Smooth muscle cell (in vitro differentiated cells): ENCODE results near the gene USP3. TPM values are rescaled to one million over a fixed set of nuclear protein-coding genes. Genes with fewer than 3 reads are reported as not detected.

Source experiments
- DNase-seq: peaks from one replicate; lab custom pipeline; 2025; ENCODE audit not compliant: unreplicated experiment; lab: John Stamatoyannopoulos, UW
- H2AFZ ChIP-seq: fragments of 200-600 bp; sonication (generic); 2 replicates; pipeline ENCODE4 v1.6.0; 2016; ENCODE audit warnings: antibody characterized with exemption, low read depth, mild to moderate bottlenecking
- H3F3A ChIP-seq: fragments of 200-600 bp; sonication (generic); 2 replicates; pipeline ENCODE4 v1.6.0; 2017; ENCODE audit warnings: antibody characterized with exemption, low read depth
- H3K27ac ChIP-seq: fragments of 200-600 bp; sonication (generic); 2 replicates; pipeline ENCODE4 v1.5.1; 2016; ENCODE audit warnings: low read depth, mild to moderate bottlenecking
- H3K27me3 ChIP-seq: fragments of 200-600 bp; sonication (generic); 2 replicates; pipeline ENCODE4 v1.6.1; 2016; ENCODE audit warnings: low read depth, mild to moderate bottlenecking
- H3K36me3 ChIP-seq: fragments of 200-600 bp; sonication (generic); 2 replicates; pipeline ENCODE4 v1.5.1; 2016; ENCODE audit warnings: low read depth
- H3K4me1 ChIP-seq: fragments of 200-600 bp; sonication (generic); 2 replicates; pipeline ENCODE4 v1.5.1; 2016; ENCODE audit warnings: low read depth
- H3K4me2 ChIP-seq: fragments of 200-600 bp; sonication (generic); 2 replicates; pipeline ENCODE4 v1.6.0; 2016; ENCODE audit warnings: mild to moderate bottlenecking
- H3K4me3 ChIP-seq: fragments of 200-600 bp; sonication (generic); 2 replicates; pipeline ENCODE4 v1.5.1; 2016; ENCODE audit warnings: mild to moderate bottlenecking
- H3K79me2 ChIP-seq: fragments of 200-600 bp; sonication (generic); 2 replicates; pipeline ENCODE4 v1.6.0; 2016; ENCODE audit warnings: low read depth, mild to moderate bottlenecking
- H3K9ac ChIP-seq: fragments of 200-600 bp; sonication (generic); 2 replicates; pipeline ENCODE4 v1.6.0; 2016; ENCODE audit warnings: low read depth
- H3K9me3 ChIP-seq: fragments of 200-600 bp; sonication (generic); replicated peaks from 2 replicates; pipeline ENCODE4 v1.5.1; 2016; ENCODE audit warnings: low read depth
- H4K20me1 ChIP-seq: fragments of 200-600 bp; sonication (generic); 2 replicates; pipeline ENCODE4 v1.6.0; 2016; ENCODE audit warnings: low read depth
- WGBS: methylation state at CpG from one replicate; pipeline ENCODE4 v1.1.7; 2016; ENCODE audit warnings: low lambda C conversion rate; 5-methylcytosine and 5-hydroxymethylcytosine counted together
- polyA plus RNA-seq: library from polyadenylated mRNA; unstranded; fragments of >200 nt; fragmentation: Nextera tagmentation; extraction: Ambion mirVana; gene quantifications from 2 replicates; pipeline ENCODE4 v1.2.1, GENCODE V29; 2016
- total RNA-seq: library from RNA; depleted of rRNA; stranded (reverse); fragments of >200 nt; gene quantifications from 2 replicates; pipeline ENCODE4 v1.2.3, GENCODE V29; 2014
- TF ChIP-seq, protein P1 (sequence below): fragments of 200-600 bp; sonication (generic); IDR thresholded peaks from 2 replicates; pipeline ENCODE4 v1.5.1; 2017; ENCODE audit warnings: borderline replicate concordance, mild to moderate bottlenecking, antibody characterized with exemption; ENCODE audit not compliant: insufficient read depth, poor library complexity, severe bottlenecking

USP3 gene
- total and polyA plus RNA-seq, 2 experiments from 2014 or later = 17.1 to 26.2 TPM

DNA sequence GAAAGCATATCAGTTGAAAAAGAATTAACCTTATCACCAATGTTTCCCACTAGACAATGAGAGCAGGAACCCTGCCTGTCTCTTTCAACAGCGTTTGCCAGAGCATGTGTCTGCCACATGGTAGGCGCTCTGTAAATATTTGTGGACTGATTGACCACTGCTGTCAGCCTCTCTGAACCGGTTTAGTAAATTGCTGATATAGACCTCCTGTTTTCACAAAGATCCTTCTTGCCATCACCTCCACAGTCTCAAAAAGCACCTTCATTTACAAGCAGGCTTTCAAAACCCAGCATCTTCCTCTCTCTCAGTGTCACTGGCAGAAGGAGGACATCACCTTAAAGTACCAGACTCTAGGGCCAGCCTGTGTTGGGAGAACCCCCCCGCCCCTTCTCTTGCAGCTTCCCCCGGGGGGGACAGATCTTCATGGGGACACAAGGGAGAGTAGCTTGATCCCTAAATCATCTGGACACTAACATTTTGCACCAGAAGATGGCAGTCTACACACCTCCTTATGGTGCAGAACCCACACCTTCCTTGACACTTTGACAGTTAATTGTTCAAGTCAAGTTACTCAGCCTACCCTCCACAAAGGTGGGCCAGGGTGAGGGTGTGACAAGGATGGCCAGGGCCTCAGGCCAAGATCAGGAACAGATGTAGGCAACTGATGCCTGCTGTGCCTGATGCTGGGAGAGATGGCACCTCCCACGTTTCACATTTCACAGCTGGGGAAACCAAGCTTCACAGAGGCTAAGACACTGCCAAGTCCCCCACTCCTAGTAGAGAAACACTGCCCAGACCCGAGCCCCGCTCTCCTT is 37.8 kb upstream of the USP3 start:
- Histone ChIP-seq H3K4me2 (no peak overlapping the region), H4K20me1 (no peaks in the 10 kb centered on the region), H3K36me3 (no peaks in the 10 kb centered on the region), H3K27ac (no peak overlapping the region), H3K27me3 (peaks cover 8% of the 10 kb centered on the region), H3K4me1 (no peaks in the 10 kb centered on the region), H2AFZ (no peak overlapping the region), H3K9ac (no peak overlapping the region), H3K9me3 (no peaks in the 10 kb centered on the region), H3F3A (no peaks in the 10 kb centered on the region), H3K4me3 (no peak overlapping the region), H3K79me2 (no peaks in the 10 kb centered on the region)
- no peak for DNase-seq
- WGBS = 28% methylated on average over 8 of the region's 8 CpGs
- TF ChIP-seq, protein P1, sequence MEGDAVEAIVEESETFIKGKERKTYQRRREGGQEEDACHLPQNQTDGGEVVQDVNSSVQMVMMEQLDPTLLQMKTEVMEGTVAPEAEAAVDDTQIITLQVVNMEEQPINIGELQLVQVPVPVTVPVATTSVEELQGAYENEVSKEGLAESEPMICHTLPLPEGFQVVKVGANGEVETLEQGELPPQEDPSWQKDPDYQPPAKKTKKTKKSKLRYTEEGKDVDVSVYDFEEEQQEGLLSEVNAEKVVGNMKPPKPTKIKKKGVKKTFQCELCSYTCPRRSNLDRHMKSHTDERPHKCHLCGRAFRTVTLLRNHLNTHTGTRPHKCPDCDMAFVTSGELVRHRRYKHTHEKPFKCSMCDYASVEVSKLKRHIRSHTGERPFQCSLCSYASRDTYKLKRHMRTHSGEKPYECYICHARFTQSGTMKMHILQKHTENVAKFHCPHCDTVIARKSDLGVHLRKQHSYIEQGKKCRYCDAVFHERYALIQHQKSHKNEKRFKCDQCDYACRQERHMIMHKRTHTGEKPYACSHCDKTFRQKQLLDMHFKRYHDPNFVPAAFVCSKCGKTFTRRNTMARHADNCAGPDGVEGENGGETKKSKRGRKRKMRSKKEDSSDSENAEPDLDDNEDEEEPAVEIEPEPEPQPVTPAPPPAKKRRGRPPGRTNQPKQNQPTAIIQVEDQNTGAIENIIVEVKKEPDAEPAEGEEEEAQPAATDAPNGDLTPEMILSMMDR = peak; percentile 57

DNA sequence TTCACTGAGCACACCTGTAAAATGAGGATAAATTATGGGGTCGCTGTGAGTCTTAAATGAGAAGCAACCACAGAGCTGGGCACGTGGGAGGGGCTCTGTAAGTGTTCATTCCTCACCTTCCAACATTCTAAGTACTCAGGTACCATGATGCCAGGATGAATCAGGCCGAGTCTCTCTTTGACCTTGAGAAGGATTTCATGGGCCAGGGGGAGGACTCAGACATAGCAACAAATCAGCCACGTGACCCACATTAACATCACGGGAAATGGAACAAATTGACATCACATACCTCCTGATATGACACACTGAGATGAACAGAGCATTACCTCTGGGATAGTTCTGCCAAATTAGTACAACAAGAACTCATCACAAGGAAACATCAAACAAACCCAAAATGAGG is 35.2 kb upstream of the USP3 start:
- no peak overlapping the region for H3K9ac ChIP-seq
- peaks cover under 1% of the 10 kb centered on the region for H3K4me1 ChIP-seq
- no peaks in the 10 kb centered on the region for H3F3A ChIP-seq
- H3K36me3 ChIP-seq = no peaks in the 10 kb centered on the region
- H4K20me1 ChIP-seq = no peaks in the 10 kb centered on the region
- TF ChIP-seq, protein P1 = no peak
- no peak overlapping the region for H3K4me3 ChIP-seq
- H3K9me3 ChIP-seq = no peaks in the 10 kb centered on the region
- WGBS = 92% methylated on average over 5 of the region's 5 CpGs
- no peak for DNase-seq
- no peaks in the 10 kb centered on the region for H3K79me2 ChIP-seq
- H3K27me3 ChIP-seq = peaks cover 8% of the 10 kb centered on the region
- no peak overlapping the region for H2AFZ ChIP-seq
- H3K4me2 ChIP-seq = no peak overlapping the region
- H3K27ac ChIP-seq = no peak overlapping the region

DNA sequence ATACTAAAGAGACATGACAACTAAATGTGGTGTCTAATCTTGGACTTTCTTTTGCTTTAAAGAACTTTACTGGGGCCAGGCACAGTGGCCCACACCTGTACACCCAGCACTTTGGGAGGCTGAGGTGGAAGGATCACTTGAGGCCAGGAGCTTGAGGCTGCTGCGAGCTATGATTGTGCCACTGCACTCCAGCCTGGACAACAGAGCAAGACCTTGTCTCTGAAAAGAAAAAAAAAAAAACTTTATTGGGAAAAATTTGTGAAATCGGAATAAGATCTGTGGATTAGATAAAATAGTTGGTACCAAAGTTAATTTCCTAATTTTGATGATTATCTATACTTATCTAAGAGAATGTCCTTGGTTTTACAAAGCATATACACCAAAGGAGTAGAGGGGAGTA is 34.4 kb upstream of the USP3 start:
- peaks cover 8% of the 10 kb centered on the region for H3F3A ChIP-seq
- DNase-seq = no peak
- 97% methylated on average over 2 of the region's 2 CpGs for WGBS
- no peaks in the 10 kb centered on the region for H3K36me3 ChIP-seq
- H3K4me2 ChIP-seq = no peak overlapping the region
- no peak overlapping the region for H3K4me3 ChIP-seq
- H3K79me2 ChIP-seq = no peaks in the 10 kb centered on the region
- no peak overlapping the region for H2AFZ ChIP-seq
- H3K27me3 ChIP-seq = peaks cover 8% of the 10 kb centered on the region
- peaks cover 4% of the 10 kb centered on the region for H3K4me1 ChIP-seq
- no peak overlapping the region for H3K9ac ChIP-seq
- no peak overlapping the region for H3K27ac ChIP-seq
- no peaks in the 10 kb centered on the region for H3K9me3 ChIP-seq
- H4K20me1 ChIP-seq = no peaks in the 10 kb centered on the region
- TF ChIP-seq, protein P1 = no peak
